Right atrium auricular region (tissue), 2 donors: ENCODE results near the gene SETDB2. TPM values are rescaled to one million over a fixed set of nuclear protein-coding genes. Genes with fewer than 3 reads are reported as not detected.
A peak's percentile ranks its signal among the peaks of the same experiment; 100 is the strongest.

Experiments used
- DNase-seq: peaks from one replicate; pipeline ENCODE4 v3.0.0-alpha.2; 2019; ENCODE audit warnings: low spot score
- H3K27ac ChIP-seq, 2 donors: fragments of 200-600 bp; sonication (generic); 1 replicate in 1 of 2; 2 replicates in 1 of 2; pipeline ENCODE4 v1.5.1; 2016 to 2019
- H3K27me3 ChIP-seq, 2 donors: fragments of 200-600 bp; sonication (generic); one replicate each; pipeline versions ENCODE4 v1.5.1 to v1.6.0; 2017 to 2019
- H3K36me3 ChIP-seq: fragments of 200-600 bp; sonication (generic); one replicate; pipeline ENCODE4 v1.5.1; 2016
- H3K4me1 ChIP-seq, 2 donors: fragments of 200-600 bp; sonication (generic); one replicate each; pipeline versions ENCODE4 v1.5.1 to v1.6.0; 2017 to 2019
- H3K4me3 ChIP-seq, 2 donors: fragments of 200-600 bp; sonication (generic); 1 replicate in 1 of 2; 2 replicates in 1 of 2; pipeline ENCODE4 v1.5.1; 2017 to 2019; ENCODE audit warnings: mild to moderate bottlenecking in 1 of 2, moderate library complexity in 1 of 2
- H3K9me3 ChIP-seq, 2 donors: fragments of 200-600 bp; sonication (generic); one replicate each; pipeline ENCODE4 v1.5.1; 2019
- total RNA-seq, 2 donors: library from RNA; depleted of rRNA; stranded (reverse); fragments of >200 nt; gene quantifications; one replicate each; pipeline ENCODE4 v1.1.0, GENCODE V29; 2016
- TF ChIP-seq, protein P1 (sequence below), 2 donors: fragments of 200-600 bp; sonication (generic); IDR thresholded peaks; one replicate each; pipeline ENCODE4 v1.5.1; 2019; ENCODE audit warnings: antibody characterized with exemption in 2 of 2

Gene SETDB2
- total RNA-seq, 2 donors from 2014 or later, result 7.3 to 12.4 TPM

DNA sequence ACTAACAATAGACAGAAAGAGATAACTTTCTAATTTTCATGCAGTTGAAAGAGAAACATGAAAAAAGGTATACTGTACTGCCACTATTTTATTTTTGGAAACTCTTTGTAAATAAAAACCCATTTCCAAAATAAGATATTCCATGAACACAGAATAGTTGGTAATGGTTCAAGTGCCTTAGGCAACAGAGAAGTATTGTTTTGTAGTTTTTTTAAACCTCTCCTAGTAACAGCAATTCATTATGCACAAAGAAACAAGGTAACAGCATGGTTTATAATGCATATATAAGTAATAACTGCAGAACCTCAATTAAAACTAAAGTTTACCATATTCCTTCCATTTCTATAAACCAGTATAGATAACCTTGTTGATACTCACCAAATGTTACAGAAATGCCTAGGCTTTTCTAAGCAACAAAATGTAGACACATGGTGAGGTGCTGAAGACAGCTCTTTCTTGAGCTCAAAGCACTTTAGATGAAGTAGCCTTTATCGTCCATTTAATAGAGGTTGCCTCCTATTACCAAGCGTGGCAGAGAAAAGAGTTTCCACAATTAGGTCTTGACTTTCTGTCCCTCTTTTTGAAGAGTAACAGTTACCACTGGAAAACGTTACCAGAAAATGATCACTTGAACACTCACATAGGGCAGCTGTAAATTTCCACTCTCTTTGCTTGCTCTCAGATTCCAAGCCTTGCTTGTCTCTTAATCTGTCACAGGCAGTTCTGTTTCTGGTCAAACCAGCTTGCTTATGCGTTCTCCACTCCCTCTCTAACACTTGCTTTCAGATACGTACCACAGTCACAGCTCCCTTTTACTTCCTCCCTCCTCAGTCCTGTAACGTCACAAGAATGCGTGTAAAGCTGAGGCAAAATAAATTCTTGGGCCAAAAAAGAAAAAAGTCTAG is 43.1 kb upstream of the SETDB2 start:
- TF ChIP-seq, protein P1, sequence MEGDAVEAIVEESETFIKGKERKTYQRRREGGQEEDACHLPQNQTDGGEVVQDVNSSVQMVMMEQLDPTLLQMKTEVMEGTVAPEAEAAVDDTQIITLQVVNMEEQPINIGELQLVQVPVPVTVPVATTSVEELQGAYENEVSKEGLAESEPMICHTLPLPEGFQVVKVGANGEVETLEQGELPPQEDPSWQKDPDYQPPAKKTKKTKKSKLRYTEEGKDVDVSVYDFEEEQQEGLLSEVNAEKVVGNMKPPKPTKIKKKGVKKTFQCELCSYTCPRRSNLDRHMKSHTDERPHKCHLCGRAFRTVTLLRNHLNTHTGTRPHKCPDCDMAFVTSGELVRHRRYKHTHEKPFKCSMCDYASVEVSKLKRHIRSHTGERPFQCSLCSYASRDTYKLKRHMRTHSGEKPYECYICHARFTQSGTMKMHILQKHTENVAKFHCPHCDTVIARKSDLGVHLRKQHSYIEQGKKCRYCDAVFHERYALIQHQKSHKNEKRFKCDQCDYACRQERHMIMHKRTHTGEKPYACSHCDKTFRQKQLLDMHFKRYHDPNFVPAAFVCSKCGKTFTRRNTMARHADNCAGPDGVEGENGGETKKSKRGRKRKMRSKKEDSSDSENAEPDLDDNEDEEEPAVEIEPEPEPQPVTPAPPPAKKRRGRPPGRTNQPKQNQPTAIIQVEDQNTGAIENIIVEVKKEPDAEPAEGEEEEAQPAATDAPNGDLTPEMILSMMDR (IDR thresholded peaks at IDR 0.05), result no peak
- DNase-seq, result no peak

DNA sequence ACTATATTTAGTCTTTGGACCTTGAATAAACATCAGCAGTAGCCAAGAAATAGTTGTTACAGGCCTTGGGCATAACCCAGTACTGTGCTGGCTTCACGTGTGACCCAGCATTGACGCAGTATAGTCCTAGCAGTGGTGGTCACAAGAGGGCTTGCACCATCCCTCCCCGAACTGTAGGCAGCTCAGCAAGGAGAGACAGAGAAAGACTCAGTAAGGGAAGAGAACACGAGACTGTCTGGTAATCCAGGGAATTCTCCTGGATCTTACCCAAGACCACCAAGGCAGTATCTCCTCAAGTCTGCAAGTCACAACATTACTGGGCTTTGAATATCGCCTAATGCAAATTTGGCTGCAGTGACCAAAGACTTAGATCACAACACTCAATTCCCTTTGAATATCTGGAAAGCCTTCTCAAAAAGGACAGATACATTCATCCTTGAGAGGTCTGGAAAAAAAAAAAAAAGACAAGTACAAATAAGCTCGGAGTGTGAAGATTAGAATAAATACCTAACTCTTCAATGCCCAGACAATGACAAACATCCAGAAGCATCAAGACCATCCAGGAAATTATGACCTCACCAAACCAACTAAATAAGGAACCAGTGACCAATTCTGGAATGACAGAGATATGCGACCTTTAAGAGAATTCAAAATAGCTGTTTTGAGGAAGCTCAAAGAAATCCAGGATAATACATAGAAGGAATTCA is 39.9 kb upstream of the SETDB2 start:
- DNase-seq, result no peak
- TF ChIP-seq, protein P1 (IDR thresholded peaks at IDR 0.05), result no peak
- H3K36me3 ChIP-seq, result no peaks in the 10 kb centered on the region
- no peak overlapping the region for H3K4me3 ChIP-seq
- no peak overlapping the region for H3K27ac ChIP-seq
- no peaks in the 10 kb centered on the region for H3K27me3 ChIP-seq
- H3K4me1 ChIP-seq, result peaks cover 0 to 7% of the 10 kb centered on the region in 2 donors
- H3K9me3 ChIP-seq, result peaks cover 0 to 17% of the 10 kb centered on the region in 2 donors

More for the DNA sequence above, 43.1 kb upstream of the SETDB2 start:
- Histone ChIP-seq H3K4me1 (peaks cover 0 to 7% of the 10 kb centered on the region in 2 donors), H3K27me3 (no peaks in the 10 kb centered on the region), H3K4me3 (peak overlapping the region; percentile 37 to 47), H3K36me3 (no peaks in the 10 kb centered on the region), H3K9me3 (peaks cover 0 to 17% of the 10 kb centered on the region in 2 donors), H3K27ac (peak overlapping the region; percentile 73 to 88)

DNA sequence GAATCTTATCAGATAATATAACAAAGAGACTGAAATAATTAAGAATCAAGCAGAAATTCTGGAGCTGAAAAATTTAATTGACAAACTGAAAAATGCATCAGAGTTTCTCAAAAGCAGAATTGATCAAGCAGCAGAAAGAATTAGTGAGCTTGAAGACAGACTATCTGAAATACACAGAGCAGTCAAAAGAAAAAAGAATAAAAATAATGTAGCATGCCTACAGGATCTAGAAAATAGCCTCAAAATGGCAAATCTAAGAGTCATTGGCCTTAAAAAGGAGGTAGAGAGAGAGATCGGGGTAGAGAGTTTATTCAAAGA is 39.4 kb upstream of the SETDB2 start:
- Histone ChIP-seq H3K4me3 (no peak overlapping the region), H3K36me3 (no peaks in the 10 kb centered on the region), H3K9me3 (peaks cover 0 to 17% of the 10 kb centered on the region in 2 donors), H3K27me3 (no peaks in the 10 kb centered on the region), H3K27ac (no peak overlapping the region), H3K4me1 (peaks cover 0 to 7% of the 10 kb centered on the region in 2 donors)
- no peak for DNase-seq
- TF ChIP-seq, protein P1 (IDR thresholded peaks at IDR 0.05), result no peak

DNA sequence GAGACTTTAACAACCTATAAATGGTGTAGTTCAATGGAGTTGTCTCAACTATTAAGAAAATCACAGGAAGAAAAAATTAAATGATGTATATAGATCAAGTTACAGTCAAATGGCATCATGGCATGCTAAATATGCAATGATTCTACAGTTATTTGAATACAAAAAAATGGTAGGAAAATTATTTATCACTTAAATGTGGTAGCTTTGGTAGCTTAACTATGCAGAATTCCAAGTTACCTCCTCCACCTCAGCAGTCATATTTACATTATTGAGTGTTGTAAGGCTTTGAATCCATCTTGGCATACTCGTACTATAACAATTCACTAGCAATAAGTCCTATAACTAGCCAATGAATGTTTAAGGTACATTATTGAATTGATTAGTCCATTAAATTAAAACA is 37.0 kb upstream of the SETDB2 start:
- TF ChIP-seq, protein P1 (IDR thresholded peaks at IDR 0.05), result no peak
- no peak for DNase-seq
- H3K27ac ChIP-seq, result no peak overlapping the region
- H3K27me3 ChIP-seq, result no peaks in the 10 kb centered on the region
- H3K4me3 ChIP-seq, result no peak overlapping the region
- H3K9me3 ChIP-seq, result peaks cover 0 to 17% of the 10 kb centered on the region in 2 donors
- no peaks in the 10 kb centered on the region for H3K36me3 ChIP-seq
- H3K4me1 ChIP-seq, result no peaks in the 10 kb centered on the region

DNA sequence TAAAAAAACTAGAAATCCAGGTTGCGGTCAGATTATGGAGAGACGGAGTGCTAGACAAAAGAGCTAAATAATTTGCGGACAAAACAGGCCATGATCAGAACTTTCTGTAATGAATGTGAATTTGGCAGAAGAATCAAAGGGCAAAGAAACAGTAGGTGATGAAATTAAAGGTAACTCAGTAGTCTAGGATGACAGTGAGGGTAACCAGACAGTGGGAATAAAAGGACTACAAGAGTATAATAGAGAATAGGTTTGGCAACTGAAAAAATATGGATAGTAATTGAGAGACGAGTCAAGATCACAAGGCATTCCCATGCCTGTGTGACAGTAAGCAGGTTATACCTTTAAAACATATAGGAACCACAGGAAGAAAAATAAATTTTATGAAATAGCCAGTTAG is 36.1 kb upstream of the SETDB2 start:
- Histone ChIP-seq H3K27ac (no peak overlapping the region), H3K4me1 (no peaks in the 10 kb centered on the region), H3K36me3 (no peaks in the 10 kb centered on the region), H3K27me3 (no peaks in the 10 kb centered on the region), H3K9me3 (peaks cover 0 to 17% of the 10 kb centered on the region in 2 donors), H3K4me3 (no peak overlapping the region)
- TF ChIP-seq, protein P1 (IDR thresholded peaks at IDR 0.05), result no peak
- DNase-seq, result no peak
